Glomerular endothelial cell (primary cell): Measurements from ENCODE around the gene ZNF827. TPM values are rescaled to one million over a fixed set of nuclear protein-coding genes. Genes with fewer than 3 reads are reported as not detected.
A peak's percentile ranks its signal among the peaks of the same experiment; 100 is the strongest.

Experiments
- DNase-seq: peaks from one replicate; pipeline ENCODE4 v3.0.0-alpha.2; 2011; ENCODE audit warnings: low read depth, low spot score; ENCODE audit errors: extremely low read depth
- total RNA-seq: library from RNA; depleted of rRNA; stranded (reverse); fragments of >200 nt; gene quantifications from 2 replicates; pipeline ENCODE4 v1.2.3, GENCODE V29; 2015

Gene ZNF827
- total RNA-seq, 1 donor from 2014 or later, result 21.9 TPM

- no peak for DNase-seq
Observed at GRCh38 chr4:145829629-145830395, 108.8 kb downstream of the ZNF827 start.

GRCh38 chr4:145828802-145829485 lies 109.7 kb downstream of the ZNF827 start:
- DNase-seq, result no peak

- no peak for DNase-seq
Observed at GRCh38 chr4:145827885-145828284, 110.7 kb downstream of the ZNF827 start.

GRCh38 chr4:145825255-145825654 lies 113.4 kb downstream of the ZNF827 start:
- no peak for DNase-seq

GRCh38 chr4:145824463-145824862 lies 114.2 kb downstream of the ZNF827 start:
- no peak for DNase-seq

- no peak for DNase-seq
Observed at GRCh38 chr4:145823743-145824142, 114.9 kb downstream of the ZNF827 start.

GRCh38 chr4:145822581-145822980 lies 116.0 kb downstream of the ZNF827 start:
- no peak for DNase-seq

GRCh38 chr4:145822181-145822580 lies 116.4 kb downstream of the ZNF827 start:
- DNase-seq, result no peak

- DNase-seq, result no peak
Observed at GRCh38 chr4:145821766-145822165, 116.9 kb downstream of the ZNF827 start.

- DNase-seq, result no peak
Observed at GRCh38 chr4:145820407-145820806, 118.2 kb downstream of the ZNF827 start.

- no peak for DNase-seq
Observed at GRCh38 chr4:145819853-145820181, 118.8 kb downstream of the ZNF827 start.

GRCh38 chr4:145819101-145819852 lies 119.3 kb downstream of the ZNF827 start:
- DNase-seq, result no peak

GRCh38 chr4:145818011-145818410 lies 120.6 kb downstream of the ZNF827 start:
- no peak for DNase-seq

- no peak for DNase-seq
Observed at GRCh38 chr4:145816091-145816490, 122.5 kb downstream of the ZNF827 start.

- no peak for DNase-seq
Observed at GRCh38 chr4:145815626-145816025, 123.0 kb downstream of the ZNF827 start.

GRCh38 chr4:145815027-145815612 lies 123.5 kb downstream of the ZNF827 start:
- no peak for DNase-seq

GRCh38 chr4:145814246-145814645 lies 124.4 kb downstream of the ZNF827 start:
- DNase-seq, result no peak

GRCh38 chr4:145812919-145813318 lies 125.7 kb downstream of the ZNF827 start:
- DNase-seq, result no peak

- no peak for DNase-seq
Observed at GRCh38 chr4:145808848-145809512, 129.6 kb downstream of the ZNF827 start.

- DNase-seq, result peak; percentile 93
Observed at GRCh38 chr4:145808021-145808650, 130.5 kb downstream of the ZNF827 start.
